GM23338 (cell line): Measurements from ENCODE around the gene TNKS2. TPM values are rescaled to one million over a fixed set of nuclear protein-coding genes. Genes with fewer than 3 reads are reported as not detected.
"Not testable (repeated sequence)": the region's sequence is repeated elsewhere in the genome, so short reads cannot be mapped to it uniquely, and the experiment has no call there.

ENCODE experiments used
- ATAC-seq: fragments of 200-7000 bp; cut with Tn5 transposase; 3 replicates; pipeline ENCODE4 v1.9.1; 2020
- DNase-seq: peaks from one replicate; pipeline ENCODE4 v3.0.0-alpha.2; 2015; ENCODE audit warnings: low spot score
- H2AFZ ChIP-seq: fragments of 200-600 bp; sonication (generic); 2 replicates; pipeline ENCODE4 v1.8.0; 2016; ENCODE audit warnings: antibody characterized with exemption, mild to moderate bottlenecking, moderate library complexity
- H3F3A ChIP-seq: fragments of 200-600 bp; sonication (generic); replicated peaks from 2 replicates; pipeline ENCODE4 v1.8.0; 2017; ENCODE audit warnings: antibody characterized with exemption, mixed run types, low read depth
- H3K27ac ChIP-seq: fragments of 200-600 bp; sonication (generic); 2 replicates; pipeline ENCODE4 v1.6.1; 2016; ENCODE audit warnings: low read depth
- H3K27me3 ChIP-seq: fragments of 200-600 bp; sonication (generic); 2 replicates; pipeline ENCODE4 v1.8.0; 2016; ENCODE audit warnings: mild to moderate bottlenecking, mixed run types, moderate library complexity; ENCODE audit not compliant: insufficient read depth
- H3K36me3 ChIP-seq: fragments of 200-600 bp; sonication (generic); 2 replicates; pipeline ENCODE4 v1.8.0; 2016; ENCODE audit warnings: mild to moderate bottlenecking; ENCODE audit not compliant: insufficient read depth
- H3K4me1 ChIP-seq: fragments of 200-600 bp; sonication (generic); 2 replicates; pipeline ENCODE4 v1.8.0; 2016; ENCODE audit warnings: mild to moderate bottlenecking, moderate library complexity; ENCODE audit not compliant: insufficient read depth
- H3K4me2 ChIP-seq: fragments of 200-600 bp; sonication (generic); 2 replicates; pipeline ENCODE4 v1.7.1; 2017; ENCODE audit warnings: mixed run types
- H3K4me3 ChIP-seq: fragments of 200-600 bp; sonication (generic); 2 replicates; pipeline ENCODE4 v1.6.1; 2016; ENCODE audit warnings: mixed run types
- H3K79me2 ChIP-seq: fragments of 200-600 bp; sonication (generic); replicated peaks from 2 replicates; pipeline ENCODE4 v1.8.0; 2017; ENCODE audit warnings: mild to moderate bottlenecking; ENCODE audit not compliant: insufficient read depth
- H3K9me2 ChIP-seq: fragments of 200-600 bp; sonication (generic); 2 replicates; pipeline ENCODE4 v1.8.0; 2017; ENCODE audit not compliant: insufficient read depth
- H4K20me1 ChIP-seq: fragments of 200-600 bp; sonication (generic); replicated peaks from 2 replicates; pipeline ENCODE4 v1.8.0; 2017; ENCODE audit warnings: mild to moderate bottlenecking; ENCODE audit not compliant: insufficient read depth
- H3K27ac Mint-ChIP-seq: 2 replicates; pipeline ENCODE4 v1.8.0; 2020; ENCODE audit warnings: inconsistent platforms, mild to moderate bottlenecking, moderate library complexity, mixed read lengths
- H3K27me3 Mint-ChIP-seq: 3 replicates; pipeline ENCODE4 v1.8.0; 2022; ENCODE audit warnings: low read depth, mild to moderate bottlenecking, moderate library complexity, mixed read lengths, inconsistent platforms; ENCODE audit not compliant: insufficient read depth, poor library complexity
- H3K36me3 Mint-ChIP-seq: 3 replicates; pipeline ENCODE4 v1.8.0; 2021; ENCODE audit warnings: low read depth, mild to moderate bottlenecking, inconsistent platforms, moderate library complexity, mixed read lengths
- H3K4me1 Mint-ChIP-seq: 3 replicates; pipeline ENCODE4 v1.8.0; 2020; ENCODE audit warnings: mild to moderate bottlenecking, inconsistent platforms, mixed read lengths
- H3K4me3 Mint-ChIP-seq: 3 replicates; pipeline ENCODE4 v1.8.0; 2021; ENCODE audit warnings: moderate library complexity, mild to moderate bottlenecking, inconsistent platforms, mixed read lengths
- H3K9me3 Mint-ChIP-seq: 3 replicates; pipeline ENCODE4 v1.8.0; 2020; ENCODE audit warnings: moderate library complexity, mild to moderate bottlenecking, inconsistent platforms, mixed read lengths
- CREB1 ChIP-seq: fragments of 250-450 bp; sonication (Bioruptor Pico); IDR thresholded peaks from 2 replicates; pipeline ENCODE4 v1.5.0; 2020; ENCODE audit warnings: low read depth, mild to moderate bottlenecking, moderate library complexity
- ETS1 ChIP-seq: IDR thresholded peaks from 2 replicates; pipeline ENCODE4 v1.6.1; 2016; ENCODE audit warnings: antibody characterized with exemption
- NANOG ChIP-seq: IDR thresholded peaks from 2 replicates; pipeline ENCODE4 v1.6.1; 2016; ENCODE audit warnings: antibody characterized with exemption, borderline replicate concordance
- POLR2AphosphoS5 ChIP-seq: IDR thresholded peaks from 2 replicates; pipeline ENCODE4 v1.6.1; 2016; ENCODE audit warnings: antibody characterized with exemption, low read depth
- ZNF114 ChIP-seq: fragments of 250-450 bp; sonication (Bioruptor Pico); IDR thresholded peaks from 2 replicates; pipeline ENCODE4 v1.5.0; 2020; ENCODE audit warnings: mild to moderate bottlenecking, moderate library complexity
- long read RNA-seq: library from polyadenylated mRNA; unstranded; transcript quantifications from one replicate; pipeline ENCODE4 v2.0.0, GENCODE V29; 2020; ENCODE audit not compliant: unreplicated experiment
- polyA plus RNA-seq: library from polyadenylated mRNA; unstranded; fragments of >200 nt; fragmentation: Nextera tagmentation; extraction: Ambion mirVana; gene quantifications from 2 replicates; pipeline ENCODE4 v1.2.1, GENCODE V29; 2016
- total RNA-seq: library from RNA; depleted of rRNA; stranded (reverse); fragments of >200 nt; shearing (Covaris generic); gene quantifications from 2 replicates; pipeline ENCODE4 v1.2.3, GENCODE V29; 2014; rRNA removed

The TNKS2 gene
- total RNA-seq (82.4 and 85.5 TPM in 2 replicates), polyA plus RNA-seq (21.3 and 23.5 TPM in 2 replicates)
- long read RNA-seq, partial matches to known transcripts: 18 of 23 reads
- long read RNA-seq, other reads (novel, unspliced or antisense): 5 of 23 reads

- Histone ChIP-seq H3K27ac (peak within 1 kb of the TSS; percentile 99), H2AFZ (peak within 1 kb of the TSS; percentile 52; the same call in 1 of the 2 replicates), H3K27me3 (no peaks in the 10 kb centered on the region), H3K79me2 (peaks cover 57% of the 10 kb centered on the region), H3K36me3 (no peaks in the 10 kb centered on the region), H3K4me3 (peak within 1 kb of the TSS; percentile 55), H3K4me1 (peaks cover 29% of the 10 kb centered on the region), H3F3A (0 out of 2 replicates have a peak, but pooled peaks cover 7% of the 10 kb centered on the region), H3K4me2 (peak within 1 kb of the TSS; percentile 78), H4K20me1 (peaks cover 32% of the 10 kb centered on the region), H3K9me2 (no peaks in the 10 kb centered on the region)
- peak; percentile 97 for DNase-seq
- Mint-ChIP-seq H3K9me3 (no peaks in the 10 kb centered on the region), H3K36me3 (peaks cover 17% of the 10 kb centered on the region), H3K4me3 (peak within 1 kb of the TSS; percentile 95), H3K4me1 (peaks cover 37% of the 10 kb centered on the region), H3K27ac (peak within 1 kb of the TSS; percentile 99), H3K27me3 (peaks cover 3% of the 10 kb centered on the region)
- peak; percentile 81 for ATAC-seq
- peak; percentile 86 for TF ChIP-seq POLR2AphosphoS5
- TF ChIP-seq ETS1: 0 out of 2 replicates have a peak, but pooled peaks have one; percentile 32
- TF ChIP-seq CREB1 (CRISPR knock-in tag): peak; percentile 84
- TF ChIP-seq NANOG: no peak
These were observed at the start of gene TNKS2 for GRCh38 chr10:91797874-91798648. Gene TNKS2 (plus strand): TSS chr10:91798426. CDS start chr10:91798691, 265 bp downstream.

- H3K9me2 ChIP-seq, H3K79me2 ChIP-seq, H3K4me2 ChIP-seq, H2AFZ ChIP-seq, H3K27ac ChIP-seq, DNase-seq, H3K27me3 ChIP-seq, ATAC-seq, H3F3A ChIP-seq, H3K4me1 ChIP-seq, H3K36me3 ChIP-seq, H3K27ac Mint-ChIP-seq, H3K36me3 Mint-ChIP-seq, H3K4me1 Mint-ChIP-seq, H3K4me3 Mint-ChIP-seq, H3K27me3 Mint-ChIP-seq, H4K20me1 ChIP-seq, H3K4me3 ChIP-seq: not testable (repeated sequence)
- peaks cover 24% of the 10 kb centered on the region for H3K9me3 Mint-ChIP-seq
These were observed 48.6 kb upstream of the TNKS2 start for GRCh38 chr10:91749592-91749991.

GRCh38 chr10:91756286-91756685 lies 41.9 kb upstream of the TNKS2 start:
- Histone ChIP-seq H3K4me3 (no peak overlapping the region), H3K36me3 (no peaks in the 10 kb centered on the region), H2AFZ (no peak overlapping the region), H3K9me2 (no peaks in the 10 kb centered on the region), H3K27ac (no peak overlapping the region), H3K27me3 (no peaks in the 10 kb centered on the region), H4K20me1 (no peaks in the 10 kb centered on the region), H3F3A (no peaks in the 10 kb centered on the region), H3K4me1 (no peaks in the 10 kb centered on the region), H3K4me2 (no peak overlapping the region), H3K79me2 (no peaks in the 10 kb centered on the region)
- H3K4me3 Mint-ChIP-seq: no peak overlapping the region
- peaks cover 12% of the 10 kb centered on the region; the same call in 2 of the 3 replicates for H3K9me3 Mint-ChIP-seq
- DNase-seq: no peak
- no peak for ATAC-seq
- no peak overlapping the region for H3K27ac Mint-ChIP-seq
- H3K4me1 Mint-ChIP-seq: no peaks in the 10 kb centered on the region
- TF ChIP-seq ZNF114: no peak
- H3K36me3 Mint-ChIP-seq: no peaks in the 10 kb centered on the region; the same call in 2 of the 3 replicates
- no peaks in the 10 kb centered on the region for H3K27me3 Mint-ChIP-seq
